HFF-Myc (cell line): ENCODE data around the gene TARDBP.
"Not testable (repeated sequence)": the region's sequence is repeated elsewhere in the genome, so short reads cannot be mapped to it uniquely, and the experiment has no call there.

ENCODE experiments used
- DNase-seq: peaks from one replicate; pipeline ENCODE4 v3.0.0-alpha.2; 2011; ENCODE audit warnings: low read depth; ENCODE audit errors: extremely low read depth
- H3K4me3 ChIP-seq: replicated peaks from 2 replicates; pipeline ENCODE4 v1.5.1; 2011; ENCODE audit warnings: low read depth, mild to moderate bottlenecking, control low read depth, low read length
- TF ChIP-seq, protein P1 (sequence below): IDR thresholded peaks from 2 replicates; pipeline ENCODE4 v1.5.1; 2012; ENCODE audit warnings: mild to moderate bottlenecking, low read depth, low read length, control low read depth; ENCODE audit errors: missing control alignments

The TARDBP gene

GRCh38 chr1:11030865-11031264, 18.4 kb downstream of the TARDBP start:
- DNase-seq = no peak
- TF ChIP-seq, protein P1, sequence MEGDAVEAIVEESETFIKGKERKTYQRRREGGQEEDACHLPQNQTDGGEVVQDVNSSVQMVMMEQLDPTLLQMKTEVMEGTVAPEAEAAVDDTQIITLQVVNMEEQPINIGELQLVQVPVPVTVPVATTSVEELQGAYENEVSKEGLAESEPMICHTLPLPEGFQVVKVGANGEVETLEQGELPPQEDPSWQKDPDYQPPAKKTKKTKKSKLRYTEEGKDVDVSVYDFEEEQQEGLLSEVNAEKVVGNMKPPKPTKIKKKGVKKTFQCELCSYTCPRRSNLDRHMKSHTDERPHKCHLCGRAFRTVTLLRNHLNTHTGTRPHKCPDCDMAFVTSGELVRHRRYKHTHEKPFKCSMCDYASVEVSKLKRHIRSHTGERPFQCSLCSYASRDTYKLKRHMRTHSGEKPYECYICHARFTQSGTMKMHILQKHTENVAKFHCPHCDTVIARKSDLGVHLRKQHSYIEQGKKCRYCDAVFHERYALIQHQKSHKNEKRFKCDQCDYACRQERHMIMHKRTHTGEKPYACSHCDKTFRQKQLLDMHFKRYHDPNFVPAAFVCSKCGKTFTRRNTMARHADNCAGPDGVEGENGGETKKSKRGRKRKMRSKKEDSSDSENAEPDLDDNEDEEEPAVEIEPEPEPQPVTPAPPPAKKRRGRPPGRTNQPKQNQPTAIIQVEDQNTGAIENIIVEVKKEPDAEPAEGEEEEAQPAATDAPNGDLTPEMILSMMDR = no peak
- no peak overlapping the region for H3K4me3 ChIP-seq

GRCh38 chr1:11031624-11032262, 19.3 kb downstream of the TARDBP start:
- H3K4me3 ChIP-seq = no peak overlapping the region
- no peak for DNase-seq
- TF ChIP-seq, protein P1 = no peak

DNA sequence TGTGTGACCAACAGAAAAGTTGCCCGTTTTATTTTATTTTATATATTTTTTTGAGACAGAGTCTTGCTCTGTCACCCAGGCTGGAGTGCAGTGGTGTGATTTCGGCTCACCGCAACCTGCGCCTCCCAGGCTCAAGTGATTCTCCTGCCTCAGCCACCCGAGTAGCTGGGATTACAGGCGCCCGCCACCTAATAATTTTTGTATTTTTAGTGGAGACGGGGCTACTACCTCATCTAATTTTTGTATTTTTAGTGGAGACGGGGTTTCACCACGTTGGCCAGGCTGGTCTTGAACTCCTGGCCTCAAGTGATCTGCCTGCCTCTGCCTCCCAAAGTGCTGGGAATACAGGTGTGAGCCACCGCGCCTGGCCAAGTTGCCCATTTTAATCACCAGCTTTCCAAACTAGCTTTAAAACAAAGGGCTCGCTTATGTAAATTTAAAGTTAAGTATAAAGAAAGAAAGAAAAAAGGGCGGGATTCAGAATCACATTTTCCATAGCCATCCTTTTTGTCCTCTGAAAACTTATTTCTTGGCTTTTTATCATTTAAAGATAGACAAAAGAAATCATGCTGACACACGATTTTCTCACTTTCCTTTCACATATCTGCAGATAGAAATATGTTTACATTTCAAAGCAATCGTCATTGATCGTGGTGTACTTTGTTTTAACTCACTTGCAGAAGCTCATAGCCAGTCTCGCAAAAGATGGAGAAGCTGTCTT, 24.7 kb downstream of the TARDBP start:
- not testable (repeated sequence) for H3K4me3 ChIP-seq, DNase-seq

- H3K4me3 ChIP-seq = no peak overlapping the region
These were observed 25.3 kb downstream of the TARDBP start for GRCh38 chr1:11037740-11038182.

GRCh38 chr1:11039351-11040104, 27.1 kb downstream of the TARDBP start:
- TF ChIP-seq, protein P1 = no peak
- DNase-seq = no peak
- no peak overlapping the region for H3K4me3 ChIP-seq

More at GRCh38 chr1:11037740-11038182, 25.3 kb downstream of the TARDBP start:
- TF ChIP-seq, protein P1 = peak; percentile 98
- no peak for DNase-seq

GRCh38 chr1:11040105-11040429, 27.6 kb downstream of the TARDBP start:
- not testable (repeated sequence) for H3K4me3 ChIP-seq, DNase-seq

DNA sequence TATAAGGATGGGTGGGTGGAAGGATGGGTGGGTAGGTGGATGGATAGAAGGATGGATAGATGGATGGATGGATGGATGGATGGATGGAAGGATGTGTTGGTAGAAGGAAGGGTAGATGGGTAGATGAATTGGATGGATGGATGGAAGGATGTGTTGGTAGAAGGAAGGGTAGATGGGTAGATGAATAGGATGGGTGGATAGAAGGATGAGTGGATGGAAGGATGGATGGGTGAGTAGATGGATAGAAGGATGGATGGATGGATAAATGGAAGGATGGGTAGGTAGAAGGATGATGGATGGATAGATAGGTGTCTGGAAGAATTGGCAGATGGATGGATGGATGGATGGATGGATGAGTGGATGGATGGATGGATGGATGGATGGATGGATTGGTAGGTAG, 28.6 kb downstream of the TARDBP start:
- H3K4me3 ChIP-seq = no peak overlapping the region
- TF ChIP-seq, protein P1 = no peak
- no peak for DNase-seq
